ENCODE measurements around the gene ATP5F1D.

Gene ATP5F1D

DNA sequence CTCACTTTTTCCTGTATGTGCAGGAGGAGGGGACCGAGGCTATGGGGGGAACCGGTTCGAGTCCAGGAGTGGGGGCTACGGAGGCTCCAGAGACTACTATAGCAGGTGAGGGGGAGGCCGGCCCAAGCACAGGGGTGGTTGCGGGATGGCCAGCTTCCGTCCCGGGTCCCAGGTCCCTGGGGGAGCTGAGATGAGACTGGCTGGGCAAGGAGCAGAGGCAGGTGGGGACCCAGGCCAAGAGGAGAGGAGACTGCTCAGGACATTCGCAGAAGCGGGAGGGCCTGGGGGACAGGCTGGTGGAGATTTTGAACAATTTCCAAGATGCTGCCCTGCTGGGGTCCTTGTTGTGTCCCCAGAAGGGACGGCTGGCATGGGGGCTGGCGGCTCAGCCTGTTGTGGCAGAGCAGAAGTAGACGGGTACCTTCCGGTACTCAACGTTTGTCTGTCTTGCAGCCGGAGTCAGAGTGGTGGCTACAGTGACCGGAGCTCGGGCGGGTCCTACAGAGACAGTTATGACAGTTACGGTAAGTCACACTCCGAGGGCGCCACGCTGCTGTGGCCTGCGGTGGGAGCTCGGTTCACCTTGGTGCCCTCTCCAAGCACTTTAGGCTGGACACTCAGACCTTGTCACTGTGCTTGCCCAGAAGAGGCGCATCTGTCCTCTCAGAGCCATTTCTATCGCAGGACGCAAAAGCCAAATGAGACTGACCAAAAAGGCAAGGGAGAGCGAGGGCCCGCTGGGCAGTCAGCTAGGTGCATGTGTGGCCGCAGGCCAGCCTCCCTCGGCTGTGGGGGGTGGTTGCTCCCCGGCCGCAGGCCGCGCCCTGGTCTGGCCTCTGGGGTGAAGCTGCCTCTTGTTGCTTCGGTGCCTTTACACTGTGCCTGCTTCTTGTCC lies 30.2 kb downstream of the ATP5F1D start:
- no peak for DNase-seq

DNA sequence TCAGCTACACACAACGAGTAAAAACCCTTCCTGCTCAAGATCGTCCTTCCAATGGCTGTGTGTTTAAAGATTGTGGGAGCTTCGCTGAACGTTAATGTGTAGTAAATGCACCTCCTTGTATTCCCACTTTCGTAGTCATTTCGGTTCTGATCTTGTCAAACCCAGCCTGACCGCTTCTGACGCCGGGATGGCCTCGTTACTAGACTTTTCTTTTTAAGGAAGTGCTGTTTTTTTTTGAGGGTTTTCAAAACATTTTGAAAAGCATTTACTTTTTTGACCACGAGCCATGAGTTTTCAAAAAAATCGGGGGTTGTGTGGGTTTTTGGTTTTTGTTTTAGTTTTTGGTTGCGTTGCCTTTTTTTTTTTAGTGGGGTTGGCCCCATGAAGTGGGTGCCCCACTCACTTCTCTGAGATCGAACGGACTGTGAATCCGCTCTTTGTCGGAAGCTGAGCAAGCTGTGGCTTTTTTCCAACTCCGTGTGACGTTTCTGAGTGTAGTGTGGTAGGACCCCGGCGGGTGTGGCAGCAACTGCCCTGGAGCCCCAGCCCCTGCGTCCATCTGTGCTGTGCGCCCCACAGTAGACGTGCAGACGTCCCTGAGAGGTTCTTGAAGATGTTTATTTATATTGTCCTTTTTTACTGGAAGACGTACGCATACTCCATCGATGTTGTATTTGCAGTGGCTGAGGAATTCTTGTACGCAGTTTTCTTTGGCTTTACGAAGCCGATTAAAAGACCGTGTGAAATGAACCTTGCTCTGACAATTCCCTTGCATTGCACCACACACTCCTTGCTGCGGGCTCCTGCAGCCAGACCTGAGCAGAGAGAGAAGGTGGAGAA lies 31.1 kb downstream of the ATP5F1D start:
- no peak for DNase-seq

DNA sequence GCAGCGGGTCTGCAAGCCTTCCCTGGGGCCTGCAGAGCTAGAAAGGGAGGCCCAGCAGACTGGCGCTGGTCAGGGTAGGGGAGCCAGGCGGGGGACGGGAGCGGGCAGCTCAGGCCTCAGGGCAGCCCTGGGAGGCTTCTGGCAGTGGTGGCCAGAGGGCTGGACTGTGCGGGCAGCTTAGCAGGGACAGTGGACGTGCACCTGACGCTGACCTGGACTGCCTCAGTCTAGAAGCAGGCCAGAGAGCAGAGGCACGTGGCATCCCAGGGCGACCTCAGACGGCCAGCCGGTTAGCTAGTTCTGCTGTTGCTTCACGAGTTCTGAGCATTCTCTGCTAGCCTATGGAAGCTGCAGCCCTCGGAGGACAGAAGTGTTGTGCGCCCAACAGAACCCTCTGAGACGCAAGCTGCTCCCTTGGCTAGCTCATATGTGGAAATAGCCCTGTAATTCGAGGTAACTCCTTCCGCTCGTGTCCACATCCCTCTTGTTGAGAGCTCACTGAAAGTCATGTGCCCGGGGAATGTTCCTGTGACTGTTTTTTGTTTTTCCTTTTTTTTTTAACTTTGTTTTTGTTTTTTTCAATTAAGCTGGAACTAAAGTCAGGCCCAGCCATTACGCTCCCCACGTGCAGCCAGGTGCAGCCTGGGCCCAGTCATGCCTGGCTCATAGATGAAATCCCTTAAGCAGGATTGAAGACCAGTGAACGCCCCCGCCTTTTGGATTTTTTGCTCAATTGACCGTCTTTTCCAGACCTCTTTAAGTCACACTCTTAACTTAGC lies 31.9 kb downstream of the ATP5F1D start:
- no peak for DNase-seq

DNA sequence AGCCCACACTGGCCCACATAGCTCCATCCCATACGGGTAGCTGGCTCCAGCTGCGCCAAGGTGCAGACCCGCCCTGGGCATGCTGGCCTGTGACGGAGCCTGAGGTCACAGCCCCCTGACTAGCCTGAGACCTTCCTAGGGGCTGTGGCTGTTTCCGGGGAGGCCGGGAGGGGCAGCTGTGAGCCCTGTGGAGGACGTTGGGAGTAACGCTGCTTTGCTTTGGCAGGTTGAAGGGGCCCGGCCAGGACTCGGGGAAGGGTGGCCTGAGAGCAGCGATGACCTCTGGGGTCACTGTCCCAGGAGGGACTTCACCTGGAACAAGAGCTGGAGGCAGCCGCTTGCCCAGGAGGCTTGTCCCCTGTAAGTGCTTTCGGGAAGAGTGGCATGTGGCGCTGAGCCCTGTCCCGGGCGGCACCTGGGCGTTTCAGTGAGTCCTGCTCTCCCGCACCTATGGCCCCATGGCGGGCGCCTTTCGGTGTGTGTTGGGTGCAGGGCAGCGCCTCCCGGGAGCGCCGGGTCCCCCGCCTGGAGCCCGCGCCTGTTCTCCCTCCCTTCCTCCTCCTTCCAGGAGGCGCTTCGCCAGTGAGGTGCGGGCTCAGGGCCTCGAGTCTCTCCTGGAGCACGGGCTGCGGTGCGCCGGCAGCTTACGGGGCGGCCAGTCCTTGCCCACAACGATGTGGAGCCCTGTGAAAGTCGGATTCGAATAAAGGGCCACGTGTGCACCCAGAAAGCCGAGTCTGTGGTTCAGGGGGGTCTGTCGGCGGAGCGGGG lies 32.7 kb downstream of the ATP5F1D start:
- no peak for DNase-seq

DNA sequence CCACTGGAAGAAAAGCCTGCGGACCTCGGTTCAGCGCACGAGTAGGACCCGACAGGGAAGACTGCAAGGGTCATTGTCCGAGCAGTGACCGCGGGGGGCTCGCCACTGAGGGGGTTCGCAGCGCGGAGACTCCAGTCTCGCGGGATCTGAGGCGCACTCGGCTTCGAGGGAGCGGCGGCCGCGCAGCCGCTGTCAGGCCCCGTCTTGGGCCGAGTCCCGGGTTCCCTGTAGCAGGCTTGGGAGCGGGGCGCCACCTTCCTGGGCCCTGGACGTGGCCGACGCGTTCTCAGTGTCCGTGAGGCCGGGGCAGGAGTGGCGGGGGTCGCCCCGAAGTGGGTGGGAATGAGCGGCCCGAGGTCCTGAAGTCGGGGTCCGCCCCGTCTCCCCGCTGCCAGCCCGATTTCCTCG lies 33.3 kb downstream of the ATP5F1D start:
- no peak for DNase-seq

DNA sequence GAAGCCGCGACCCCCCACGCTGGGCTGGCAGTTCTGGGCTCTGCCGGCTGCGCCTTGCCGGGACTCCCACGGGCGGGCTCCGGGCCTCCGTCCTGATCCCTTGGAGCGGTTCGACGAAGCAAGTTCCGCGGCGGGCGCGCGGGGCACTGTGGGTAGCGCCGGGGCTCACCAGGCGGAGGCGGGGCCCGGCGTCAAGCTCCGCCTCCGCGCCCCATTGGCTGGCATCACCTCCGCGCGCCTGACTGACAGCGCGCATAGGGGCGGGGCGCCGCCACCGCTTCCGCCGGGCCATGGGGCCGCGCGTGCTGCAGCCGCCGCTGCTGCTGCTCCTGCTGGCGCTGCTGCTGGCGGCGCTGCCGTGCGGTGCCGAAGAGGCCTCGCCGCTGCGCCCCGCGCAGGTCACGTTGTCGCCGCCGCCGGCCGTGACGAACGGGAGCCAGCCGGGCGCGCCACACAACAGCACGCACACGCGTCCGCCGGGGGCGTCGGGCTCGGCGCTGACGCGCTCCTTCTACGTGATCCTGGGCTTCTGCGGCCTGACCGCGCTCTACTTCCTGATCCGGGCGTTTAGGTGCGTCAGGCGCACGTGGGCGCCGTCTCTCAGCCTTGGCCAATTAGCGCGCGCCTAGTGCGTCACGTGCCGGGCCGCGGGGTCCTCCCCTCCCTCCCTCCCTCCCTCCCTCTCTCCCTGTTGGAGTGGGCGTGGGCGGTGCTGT lies 33.9 kb downstream of the ATP5F1D start, which contains the start of gene FAM174C:
Gene FAM174C (plus strand): TSS at position 271 of the 716 bp plus-strand sequence. CDS start 20 bp downstream, at position 291.
- peak; percentile 97 for DNase-seq

DNA sequence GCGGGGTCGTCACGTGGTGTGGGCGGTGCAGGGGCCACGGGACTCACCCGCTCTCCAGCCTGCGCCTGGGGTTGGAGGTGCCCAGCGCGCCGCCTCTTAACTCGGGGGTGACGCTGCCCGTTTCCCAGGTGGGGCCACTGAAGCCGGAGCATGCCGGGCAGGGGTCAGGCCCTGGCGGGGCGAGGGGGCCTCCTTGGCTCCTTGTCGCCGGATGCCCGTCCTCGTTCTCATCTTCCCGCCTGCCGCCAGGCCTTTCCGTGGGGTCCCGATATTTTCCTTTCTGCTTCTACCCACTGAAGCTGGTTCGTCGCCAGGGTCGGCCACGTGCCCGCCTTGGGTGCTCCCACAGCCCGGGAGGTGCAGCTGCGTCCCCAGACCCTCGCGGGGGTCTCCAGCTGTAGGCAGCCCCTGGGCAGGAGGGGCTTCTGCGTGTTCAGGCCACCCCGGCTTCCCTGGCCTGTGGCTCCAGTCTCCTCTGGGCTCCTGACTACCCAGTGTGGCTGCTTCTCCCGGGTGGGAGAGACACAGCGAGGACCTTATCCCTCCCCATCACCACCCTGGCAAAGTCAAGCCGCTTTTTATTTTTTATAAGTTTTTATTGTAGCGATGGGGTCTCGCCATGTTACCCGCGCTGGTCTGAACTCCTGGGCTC lies 34.6 kb downstream of the ATP5F1D start:
- DNase-seq = no peak

DNA sequence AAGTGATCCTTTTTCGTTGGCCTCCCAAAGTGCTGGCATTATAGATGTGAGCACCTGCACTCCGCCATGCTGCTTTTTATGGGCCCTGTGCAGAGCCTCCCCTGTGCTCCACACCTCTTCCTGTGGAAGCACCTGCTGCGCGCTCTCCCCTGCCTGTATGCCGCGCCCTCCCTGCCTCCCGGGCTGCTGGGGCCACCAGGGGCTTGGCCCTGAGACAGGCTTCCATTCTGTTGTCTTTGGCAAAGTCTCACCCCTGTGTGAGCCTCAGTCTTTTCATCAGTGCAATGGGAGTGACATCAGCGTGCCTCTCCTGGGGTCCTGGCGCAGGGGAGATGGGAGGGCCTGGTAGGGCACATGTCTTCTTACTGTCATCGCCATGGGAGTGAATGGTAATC lies 35.1 kb downstream of the ATP5F1D start:
- no peak for DNase-seq

DNA sequence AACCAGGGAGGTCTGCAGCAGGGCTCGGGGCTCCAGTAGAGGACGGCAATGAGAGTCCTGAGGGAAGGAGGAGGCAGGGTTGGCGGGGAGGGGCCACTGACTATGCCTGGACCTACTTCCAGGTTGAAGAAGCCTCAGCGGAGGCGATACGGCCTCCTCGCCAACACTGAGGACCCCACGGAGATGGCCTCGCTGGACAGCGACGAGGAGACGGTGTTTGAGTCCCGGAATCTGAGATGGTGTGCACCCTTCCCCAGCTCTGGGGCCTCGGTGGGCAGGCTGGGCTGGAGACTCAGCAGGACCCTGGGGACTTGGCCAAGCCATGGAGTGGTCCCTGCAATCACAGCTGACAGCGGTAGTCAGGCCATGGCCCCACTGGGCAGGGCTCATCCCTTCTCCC lies 35.5 kb downstream of the ATP5F1D start:
- no peak for DNase-seq

DNA sequence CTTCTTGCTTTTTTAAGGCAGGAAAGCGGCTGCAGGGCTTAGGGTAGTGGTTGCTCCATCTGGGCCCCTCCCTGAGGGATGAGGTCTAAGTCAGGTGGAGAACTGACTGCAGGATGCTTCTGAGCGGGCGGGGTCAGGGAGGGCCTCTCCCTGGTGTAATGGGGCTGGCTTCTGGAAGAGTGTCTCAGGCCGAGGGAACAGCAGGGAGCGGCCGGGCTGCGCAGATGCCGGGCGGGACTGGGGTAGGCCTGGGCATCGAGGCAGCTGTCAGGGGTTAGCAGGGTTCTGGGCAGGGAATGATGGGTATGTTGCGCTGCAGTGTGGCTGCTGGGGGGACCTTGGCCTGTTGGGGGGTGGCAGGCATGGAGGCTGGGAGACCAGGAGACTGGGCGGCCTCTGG lies 36.5 kb downstream of the ATP5F1D start:
- no peak for DNase-seq

DNA sequence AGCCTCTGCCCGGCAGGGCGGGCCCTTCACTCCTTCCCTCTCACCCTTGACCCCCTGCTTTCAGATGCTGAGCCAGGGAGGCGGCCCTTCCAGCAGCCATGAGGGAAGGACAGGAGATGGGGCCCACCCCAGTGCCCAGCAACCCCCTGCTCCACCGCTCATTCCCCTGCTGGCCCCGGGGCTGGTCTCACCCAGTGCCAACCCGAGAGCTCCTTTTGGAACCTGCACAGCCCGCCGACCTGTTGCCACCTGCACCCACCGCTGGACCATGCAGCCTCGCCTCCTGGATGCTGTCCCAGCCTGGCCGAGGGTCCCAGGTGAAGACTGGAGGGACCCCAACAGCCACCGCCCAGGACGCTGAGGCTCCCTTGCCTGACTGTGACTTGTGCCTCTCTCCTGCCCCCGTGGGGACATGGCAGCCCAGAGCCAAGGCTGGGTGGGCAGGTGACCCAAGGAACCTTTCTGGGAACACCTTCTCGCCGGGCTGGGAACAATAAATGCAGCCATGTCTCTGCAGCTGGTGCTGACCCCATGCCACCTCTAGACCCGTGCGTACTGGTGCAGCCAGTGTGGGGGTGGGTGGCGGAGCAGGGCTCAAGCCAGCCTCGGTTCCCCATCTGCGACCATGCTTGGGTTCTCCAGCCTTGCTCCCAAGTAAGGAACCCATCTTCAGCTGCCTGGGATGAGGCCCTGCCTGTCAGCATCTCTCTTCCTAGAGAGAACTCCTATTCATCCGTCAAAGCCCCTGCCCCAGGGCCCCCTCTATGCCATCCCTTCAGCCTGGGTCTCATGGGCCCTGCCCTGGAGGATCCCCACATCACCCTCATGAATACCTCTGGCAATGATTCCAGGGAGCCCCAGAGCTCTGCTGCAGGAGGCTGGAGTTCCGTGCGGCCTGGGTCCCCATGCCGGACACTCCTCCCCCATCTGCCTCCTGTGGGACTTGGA lies 37.4 kb downstream of the ATP5F1D start:
- DNase-seq = no peak

DNA sequence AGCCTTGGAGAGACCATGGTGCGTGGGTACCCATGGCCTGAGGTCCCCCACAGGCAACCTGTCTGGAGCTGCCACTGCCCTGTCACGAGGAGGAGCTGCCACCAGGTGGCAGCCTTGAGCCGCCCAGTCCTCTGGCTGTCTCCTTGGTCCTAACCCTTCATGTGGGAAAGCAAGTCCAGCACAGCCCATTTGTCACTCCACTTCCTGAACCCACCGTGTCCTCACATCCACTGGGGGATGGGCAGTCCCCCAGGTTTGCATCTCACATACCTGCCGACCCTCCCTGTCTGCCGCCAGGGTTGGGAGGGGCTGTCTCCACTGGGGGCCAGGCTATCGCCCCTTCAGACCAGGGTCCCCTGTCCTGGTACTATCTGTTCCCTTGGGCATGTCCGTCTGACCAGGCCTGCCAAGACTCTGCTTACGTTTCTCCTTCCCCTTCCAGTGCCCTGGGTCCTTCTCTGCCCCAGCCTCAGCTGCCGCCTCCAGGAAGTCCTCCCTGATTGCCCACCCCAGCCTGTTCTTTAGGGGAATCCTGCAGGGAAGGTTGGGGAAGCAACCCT lies 38.3 kb downstream of the ATP5F1D start:
- DNase-seq = peak; percentile 93

DNA sequence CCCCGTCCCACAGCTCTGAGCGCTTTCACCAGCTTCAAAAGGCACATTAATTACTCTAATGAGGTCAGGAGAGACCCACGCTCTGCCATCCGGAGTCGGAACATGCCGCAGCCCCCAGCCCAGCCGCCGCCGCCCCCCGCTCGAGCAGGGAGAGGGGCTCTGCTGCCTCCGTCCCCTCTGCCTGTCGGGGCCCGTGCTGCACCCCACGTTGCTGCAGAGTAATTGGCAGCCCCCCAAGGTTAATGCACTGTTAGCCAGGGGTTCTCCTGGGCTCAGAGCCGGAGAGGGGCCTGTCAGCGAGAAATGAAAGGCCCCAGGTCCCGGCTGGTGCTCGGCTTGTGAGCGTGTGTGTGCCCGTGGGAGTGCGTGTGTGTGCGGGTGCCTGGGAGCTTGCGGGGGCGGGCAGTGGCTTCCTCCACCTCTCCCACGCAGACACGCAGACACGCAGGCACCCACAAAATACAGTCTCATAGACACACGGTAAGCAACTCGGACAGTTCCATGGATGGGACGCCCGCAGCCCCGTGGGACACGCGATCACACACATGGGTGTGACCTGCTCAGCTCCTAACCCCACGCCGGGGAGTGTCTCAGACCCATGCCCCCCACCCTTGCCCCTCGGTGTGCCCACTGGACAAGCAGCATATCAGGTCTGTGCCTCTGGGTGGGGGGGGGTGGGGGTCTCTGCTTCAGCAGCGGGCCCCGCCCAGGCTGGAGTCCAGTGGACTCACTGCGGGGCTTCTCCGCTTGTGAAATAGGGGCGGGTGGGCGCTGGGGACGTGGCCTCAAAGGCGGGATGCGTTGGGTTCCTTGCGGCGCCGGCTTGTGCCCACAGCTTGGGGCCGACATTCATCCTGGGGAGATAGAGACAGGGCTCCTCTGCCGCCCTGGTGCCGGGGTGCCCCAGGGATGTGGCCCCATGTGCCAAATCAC lies 39.4 kb downstream of the ATP5F1D start:
- DNase-seq = no peak

DNA sequence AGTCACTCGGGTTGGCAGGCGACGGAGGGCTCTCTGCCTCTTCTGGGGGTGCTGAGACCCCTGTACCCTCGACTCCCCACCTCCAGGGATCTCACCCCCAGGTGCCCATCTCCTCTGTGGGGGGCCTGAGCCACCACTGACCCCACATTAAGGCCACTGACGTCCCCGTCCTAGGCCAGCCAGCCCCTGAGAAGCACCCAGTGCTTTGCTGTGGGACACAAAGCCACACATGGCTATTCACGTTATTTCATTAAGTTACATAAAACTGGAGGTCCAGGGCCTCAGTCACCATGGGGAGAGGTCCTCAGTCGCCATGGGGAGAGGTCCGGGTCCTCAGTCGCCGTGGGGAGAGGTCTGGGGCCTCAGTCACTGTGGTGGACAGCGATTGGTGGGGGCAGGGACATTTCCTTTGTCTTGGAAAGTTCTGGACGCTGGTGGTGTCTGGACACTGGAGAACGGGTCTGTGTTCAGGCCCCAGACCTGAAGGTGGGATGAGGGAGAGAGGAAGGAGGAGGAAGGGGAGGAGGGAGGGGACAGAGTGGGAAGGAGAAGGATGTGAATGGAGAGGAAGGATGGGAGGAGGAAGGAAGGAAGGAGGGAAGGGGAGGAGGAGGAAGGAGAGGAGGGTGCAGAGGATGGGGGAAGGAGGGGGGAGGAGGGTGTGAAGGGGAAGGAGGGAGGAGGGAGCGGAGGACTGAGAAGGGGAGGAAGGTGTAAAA lies 40.2 kb downstream of the ATP5F1D start:
- DNase-seq = no peak

DNA sequence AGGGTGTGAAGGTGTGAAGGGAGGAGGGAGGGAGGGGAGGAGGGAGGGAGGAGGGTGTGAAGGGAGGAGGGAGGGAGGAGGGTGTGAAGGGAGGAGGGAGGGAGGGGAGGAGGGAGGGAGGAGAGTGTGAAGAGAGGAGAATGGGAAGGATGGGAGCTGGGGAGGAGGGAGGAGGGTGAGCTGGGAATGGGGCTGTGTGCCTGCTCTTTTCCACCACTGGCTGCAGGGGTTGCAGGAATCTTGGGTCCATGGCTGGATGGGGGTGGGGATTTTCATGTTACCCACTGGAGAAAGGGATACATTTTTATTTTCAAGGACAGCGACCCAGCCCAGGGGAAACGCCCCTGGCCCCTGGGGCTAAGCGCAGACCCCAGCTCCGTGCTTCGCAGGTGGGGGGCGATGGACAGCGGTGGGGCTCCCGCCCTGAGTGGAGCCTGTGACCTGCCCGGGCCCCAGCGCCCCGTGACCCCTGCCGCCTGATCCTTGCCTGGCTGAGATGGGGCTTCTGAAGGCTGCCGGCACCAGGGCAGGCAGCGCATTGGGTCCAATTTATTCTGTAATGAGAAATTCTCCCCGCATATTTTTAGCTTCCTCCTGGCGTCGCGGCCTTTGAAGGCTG lies 41.1 kb downstream of the ATP5F1D start:
- DNase-seq = no peak

DNA sequence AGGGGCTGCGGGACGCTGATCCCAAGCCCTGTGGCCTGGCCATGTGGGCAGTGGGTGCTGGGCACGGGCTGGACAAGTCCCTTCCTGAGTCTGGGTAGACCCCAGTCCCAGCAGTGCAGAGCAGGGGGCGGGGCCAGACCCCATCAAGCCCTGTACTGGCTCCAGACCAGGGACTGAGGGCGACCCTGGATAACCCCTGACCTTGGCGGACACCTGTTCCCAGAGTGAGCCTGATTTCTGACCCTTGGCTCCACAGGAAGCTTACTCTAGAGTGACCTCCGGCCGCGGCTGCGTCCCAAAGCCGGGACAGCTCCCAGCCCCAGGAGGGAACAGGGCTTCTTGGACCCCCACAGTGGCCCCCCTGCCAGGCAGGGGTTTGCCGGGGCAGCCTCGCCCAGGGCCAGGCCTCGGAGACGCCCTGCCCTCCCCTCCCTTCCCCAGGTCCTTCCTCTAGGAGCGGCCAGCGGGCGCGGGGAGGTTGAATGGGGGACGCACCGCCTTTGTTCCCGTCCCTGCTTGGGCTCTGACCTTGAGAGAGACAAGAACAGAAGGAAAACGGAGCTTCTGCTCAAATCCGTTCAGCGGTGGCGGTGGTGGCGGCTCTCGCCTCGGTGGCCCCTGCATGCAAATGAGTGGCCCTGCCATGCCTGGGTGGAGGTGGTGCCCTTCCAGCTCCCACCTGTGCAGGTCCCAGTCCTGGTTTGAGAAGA lies 41.8 kb downstream of the ATP5F1D start:
- no peak for DNase-seq

DNA sequence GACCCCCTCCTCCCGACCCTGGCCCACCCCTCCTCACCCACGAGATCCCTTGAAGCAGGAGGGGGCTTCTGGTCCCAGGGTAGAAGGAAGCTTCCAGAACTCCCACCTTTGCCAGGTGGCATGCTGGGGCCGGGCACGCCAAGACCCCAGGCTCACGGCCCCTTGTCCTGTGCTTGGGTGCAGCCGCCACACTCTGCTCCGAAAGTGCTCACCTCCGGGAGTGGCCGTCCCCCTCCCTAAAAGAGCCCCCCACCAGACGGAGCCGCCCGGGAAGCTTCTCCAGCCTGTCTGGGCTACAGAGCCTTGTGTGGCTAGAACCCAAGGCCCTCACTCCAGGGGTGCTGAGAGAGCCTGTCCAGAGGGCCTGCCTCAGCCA lies 42.4 kb downstream of the ATP5F1D start:
- DNase-seq = no peak
